ENCODE measurements around the gene WDR70. TPM values are rescaled to one million over a fixed set of nuclear protein-coding genes. Genes with fewer than 3 reads are reported as not detected.
A peak's percentile ranks its signal among the peaks of the same experiment; 100 is the strongest.

WDR70 gene
- total RNA-seq, 2 donors from 2014 or later: 39.0 to 44.0 TPM

GRCh38 chr5:37722236-37723161, 343.4 kb downstream of the WDR70 start:
- Mint-ChIP-seq H3K36me3 (ENCODE audit: insufficient read depth in 2 of 2) (peaks cover 7 to 10% of the 10 kb centered on the region in 2 donors), H3K4me3 (peak overlapping the region; percentile 63 to 87), H3K27me3 (ENCODE audit: low read depth) (peaks cover 7% of the 10 kb centered on the region), H3K4me1 (ENCODE audit: low read depth) (peaks cover 45% of the 10 kb centered on the region), H3K27ac (peak overlapping the region; percentile 84), H3K9me3 (no peaks in the 10 kb centered on the region)
- DNase-seq: peak; percentile 65 to 72
- ATAC-seq (replicated peaks in 1 of 2): peak; percentile 94

- peaks cover 7% of the 10 kb centered on the region for H3K27me3 Mint-ChIP-seq (ENCODE audit: low read depth)
- peak overlapping the region; percentile 84 for H3K27ac Mint-ChIP-seq
- H3K36me3 Mint-ChIP-seq (ENCODE audit: insufficient read depth in 2 of 2): peaks cover 9 to 11% of the 10 kb centered on the region in 2 donors
- DNase-seq (peak in 1 of 2 donors; percentile 19), ATAC-seq (replicated peaks in 1 of 2) (no peak)
- peak overlapping the region; percentile 63 to 87 for H3K4me3 Mint-ChIP-seq
- H3K4me1 Mint-ChIP-seq (ENCODE audit: low read depth): peaks cover 45% of the 10 kb centered on the region
- no peaks in the 10 kb centered on the region for H3K9me3 Mint-ChIP-seq
Measured at GRCh38 chr5:37723162-37723961, 344.2 kb downstream of the WDR70 start.

GRCh38 chr5:37724395-37725125, 345.4 kb downstream of the WDR70 start:
- no peak for DNase-seq
- Mint-ChIP-seq H3K27ac (no peak overlapping the region), H3K9me3 (no peaks in the 10 kb centered on the region), H3K36me3 (ENCODE audit: insufficient read depth in 2 of 2) (peaks cover 14 to 16% of the 10 kb centered on the region in 2 donors), H3K27me3 (ENCODE audit: low read depth) (peaks cover 5% of the 10 kb centered on the region), H3K4me1 (ENCODE audit: low read depth) (peaks cover 42% of the 10 kb centered on the region), H3K4me3 (no peak overlapping the region)
- no peak for ATAC-seq (replicated peaks in 1 of 2)

- H3K4me1 Mint-ChIP-seq (ENCODE audit: low read depth): peaks cover 36% of the 10 kb centered on the region
- no peak overlapping the region for H3K4me3 Mint-ChIP-seq
- no peak for DNase-seq
- ATAC-seq (replicated peaks in 1 of 2): no peak
- H3K9me3 Mint-ChIP-seq: no peaks in the 10 kb centered on the region
- no peak overlapping the region for H3K27ac Mint-ChIP-seq
- H3K36me3 Mint-ChIP-seq (ENCODE audit: insufficient read depth in 2 of 2): peaks cover 11 to 18% of the 10 kb centered on the region in 2 donors
- H3K27me3 Mint-ChIP-seq (ENCODE audit: low read depth): no peaks in the 10 kb centered on the region
Measured at GRCh38 chr5:37725185-37725584, 346.1 kb downstream of the WDR70 start.

GRCh38 chr5:37727238-37727637, 348.1 kb downstream of the WDR70 start:
- Mint-ChIP-seq H3K27me3 (ENCODE audit: low read depth) (no peaks in the 10 kb centered on the region), H3K4me3 (no peak overlapping the region), H3K27ac (no peak overlapping the region), H3K9me3 (no peaks in the 10 kb centered on the region), H3K4me1 (ENCODE audit: low read depth) (peaks cover 16% of the 10 kb centered on the region), H3K36me3 (ENCODE audit: insufficient read depth in 2 of 2) (peaks cover 11 to 15% of the 10 kb centered on the region in 2 donors)
- DNase-seq (no peak), ATAC-seq (replicated peaks in 1 of 2) (no peak)

- Mint-ChIP-seq H3K4me3 (no peak overlapping the region), H3K9me3 (no peaks in the 10 kb centered on the region), H3K4me1 (ENCODE audit: low read depth) (no peaks in the 10 kb centered on the region), H3K27ac (no peak overlapping the region), H3K36me3 (ENCODE audit: insufficient read depth in 2 of 2) (peaks cover 12 to 13% of the 10 kb centered on the region in 2 donors), H3K27me3 (ENCODE audit: low read depth) (no peaks in the 10 kb centered on the region)
- no peak for ATAC-seq (replicated peaks in 1 of 2)
- DNase-seq: no peak
Measured at GRCh38 chr5:37730896-37731455, 351.9 kb downstream of the WDR70 start.

- Mint-ChIP-seq H3K4me3 (no peak overlapping the region), H3K27me3 (ENCODE audit: low read depth) (no peaks in the 10 kb centered on the region), H3K9me3 (no peaks in the 10 kb centered on the region), H3K36me3 (ENCODE audit: insufficient read depth in 2 of 2) (peaks cover 4 to 10% of the 10 kb centered on the region in 2 donors), H3K4me1 (ENCODE audit: low read depth) (peaks cover 18% of the 10 kb centered on the region), H3K27ac (no peak overlapping the region)
- ATAC-seq (replicated peaks in 1 of 2) (no peak), DNase-seq (no peak)
Measured at GRCh38 chr5:37734114-37734513, 355.0 kb downstream of the WDR70 start.

- ATAC-seq (replicated peaks in 1 of 2): no peak
- no peak for DNase-seq
- Mint-ChIP-seq H3K36me3 (ENCODE audit: insufficient read depth in 2 of 2) (peaks cover 5 to 8% of the 10 kb centered on the region in 2 donors), H3K27me3 (ENCODE audit: low read depth) (no peaks in the 10 kb centered on the region), H3K9me3 (no peaks in the 10 kb centered on the region), H3K27ac (no peak overlapping the region), H3K4me1 (ENCODE audit: low read depth) (peaks cover 20% of the 10 kb centered on the region), H3K4me3 (no peak overlapping the region)
Measured at GRCh38 chr5:37735649-37736347, 356.7 kb downstream of the WDR70 start.

GRCh38 chr5:37736397-37736796, 357.3 kb downstream of the WDR70 start:
- Mint-ChIP-seq H3K27ac (no peak overlapping the region), H3K4me3 (no peak overlapping the region), H3K36me3 (ENCODE audit: insufficient read depth in 2 of 2) (peaks cover 6 to 8% of the 10 kb centered on the region in 2 donors), H3K27me3 (ENCODE audit: low read depth) (no peaks in the 10 kb centered on the region), H3K4me1 (ENCODE audit: low read depth) (peaks cover 20% of the 10 kb centered on the region), H3K9me3 (no peaks in the 10 kb centered on the region)
- DNase-seq: no peak
- no peak for ATAC-seq (replicated peaks in 1 of 2)

GRCh38 chr5:37737326-37738056, 358.4 kb downstream of the WDR70 start:
- DNase-seq: no peak
- no peak for ATAC-seq (replicated peaks in 1 of 2)
- Mint-ChIP-seq H3K9me3 (peaks cover 0 to 1% of the 10 kb centered on the region in 2 donors), H3K4me3 (no peak overlapping the region), H3K27ac (no peak overlapping the region), H3K36me3 (ENCODE audit: insufficient read depth in 2 of 2) (peaks cover 10 to 14% of the 10 kb centered on the region in 2 donors), H3K4me1 (ENCODE audit: low read depth) (peaks cover 20% of the 10 kb centered on the region), H3K27me3 (ENCODE audit: low read depth) (no peaks in the 10 kb centered on the region)

GRCh38 chr5:37738057-37738691, 359.1 kb downstream of the WDR70 start:
- DNase-seq (peak; percentile 38 to 50), ATAC-seq (replicated peaks in 1 of 2) (peak; percentile 92 to 93)
- peaks cover 0 to 1% of the 10 kb centered on the region in 2 donors for H3K9me3 Mint-ChIP-seq
- H3K27ac Mint-ChIP-seq: no peak overlapping the region
- peak overlapping the region in 1 of 2 donors; percentile 28 for H3K4me3 Mint-ChIP-seq
- peaks cover 20% of the 10 kb centered on the region for H3K4me1 Mint-ChIP-seq (ENCODE audit: low read depth)
- no peaks in the 10 kb centered on the region for H3K27me3 Mint-ChIP-seq (ENCODE audit: low read depth)
- H3K36me3 Mint-ChIP-seq (ENCODE audit: insufficient read depth in 2 of 2): peaks cover 8 to 14% of the 10 kb centered on the region in 2 donors
